HG03196 (cell line): ENCODE measurements around the gene FAM13A.
"Not testable (repeated sequence)": the region's sequence is repeated elsewhere in the genome, so short reads cannot be mapped to it uniquely, and the experiment has no call there.

Experiments
- ATAC-seq: cut with Tn5 transposase; IDR thresholded peaks from one replicate; pipeline ENCODE4 v1.9.1; 2021; ENCODE audit not compliant: unreplicated experiment

The FAM13A gene

DNA sequence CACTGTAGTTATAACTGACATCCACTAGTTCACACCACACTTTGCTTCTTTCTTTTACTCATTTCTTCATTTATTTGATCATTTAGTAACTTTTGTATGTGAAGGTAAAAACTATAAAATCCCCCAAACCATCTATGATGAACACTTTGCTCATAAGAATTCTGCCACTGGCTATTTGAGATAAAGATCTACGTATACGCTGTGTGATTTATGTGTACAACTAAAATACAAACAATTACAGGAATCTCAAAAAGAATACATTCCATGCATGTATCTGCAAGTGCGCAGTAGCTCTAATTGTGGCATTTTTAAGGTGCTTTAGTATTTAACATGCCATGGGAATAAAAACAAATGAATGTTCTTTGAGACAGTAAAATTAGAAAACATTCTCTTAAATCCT lies 202.5 kb downstream of the FAM13A start:
- ATAC-seq: no peak

DNA sequence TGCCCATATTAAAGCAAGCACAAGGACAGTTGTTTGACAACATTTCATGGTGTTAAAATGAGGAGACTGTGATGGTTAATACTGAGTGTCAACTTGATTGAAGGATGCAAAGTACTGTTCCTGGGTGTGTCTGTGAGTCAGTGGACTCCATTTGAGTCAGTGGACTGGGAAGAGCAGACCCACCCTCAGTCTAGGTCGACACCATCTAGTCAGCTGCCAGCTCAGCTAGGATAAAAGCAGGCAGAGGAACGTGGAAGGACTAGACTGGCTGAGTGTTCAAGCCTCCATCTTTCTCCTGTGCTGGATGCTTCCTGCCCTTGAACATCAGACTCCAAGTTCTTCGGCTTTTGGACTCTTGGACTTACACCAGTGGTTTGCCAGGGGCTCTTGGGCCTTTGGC lies 203.4 kb downstream of the FAM13A start:
- ATAC-seq: not testable (repeated sequence)

DNA sequence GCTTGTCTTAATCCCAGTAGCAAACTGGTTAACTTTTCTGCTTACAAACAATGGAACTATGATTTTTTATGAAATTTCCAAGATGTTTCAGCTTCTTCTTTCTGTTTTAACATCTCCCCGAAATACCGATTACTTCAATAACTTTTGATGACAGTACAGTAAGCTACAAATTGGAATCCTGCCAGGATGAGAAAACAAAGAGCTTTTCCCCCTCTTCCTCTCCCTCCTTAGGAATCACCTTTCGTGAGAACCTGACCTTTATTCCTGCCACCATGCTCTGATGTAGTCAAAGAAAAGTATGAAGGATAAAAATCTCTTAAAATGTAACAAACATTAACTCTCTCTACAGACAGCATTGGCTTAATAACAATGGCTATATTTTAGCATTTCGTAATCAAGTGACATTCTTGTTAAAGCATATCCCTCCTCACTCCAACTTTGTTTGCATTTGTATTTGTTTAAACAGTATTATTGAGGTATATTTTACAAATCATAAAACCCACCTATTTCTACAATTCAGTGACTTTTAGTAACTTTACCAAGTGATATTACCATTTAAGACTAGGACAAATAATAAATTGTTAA lies 210.7 kb downstream of the FAM13A start:
- no peak for ATAC-seq

DNA sequence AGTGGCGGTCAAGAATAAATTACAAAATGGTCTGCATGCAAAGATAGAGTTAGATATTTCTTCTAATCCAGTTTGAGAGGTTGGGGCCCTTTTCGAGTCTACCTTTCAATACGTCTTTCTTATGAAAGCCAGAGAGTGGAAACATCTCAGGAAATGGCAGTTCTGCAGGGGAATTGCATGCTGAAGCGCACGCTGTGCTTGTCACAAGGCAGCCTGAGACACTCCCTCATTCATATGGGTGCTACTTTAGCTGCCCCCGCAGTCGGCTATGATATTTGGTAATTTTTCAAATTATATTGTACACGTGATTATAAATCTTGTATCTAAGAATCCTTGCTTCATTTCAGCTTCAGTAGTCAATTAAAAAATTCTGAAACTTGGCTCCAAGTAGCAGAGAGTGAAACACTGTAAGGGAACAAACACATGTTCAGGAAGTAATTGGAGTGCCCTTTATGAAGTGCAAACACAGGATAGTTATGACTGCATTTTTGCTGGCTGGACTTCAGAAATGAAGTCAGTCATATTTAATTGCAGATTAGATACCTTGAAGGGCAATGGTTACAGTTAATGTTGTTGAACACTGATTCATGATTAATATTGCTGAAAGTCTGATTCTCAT lies 213.8 kb downstream of the FAM13A start:
- no peak for ATAC-seq

DNA sequence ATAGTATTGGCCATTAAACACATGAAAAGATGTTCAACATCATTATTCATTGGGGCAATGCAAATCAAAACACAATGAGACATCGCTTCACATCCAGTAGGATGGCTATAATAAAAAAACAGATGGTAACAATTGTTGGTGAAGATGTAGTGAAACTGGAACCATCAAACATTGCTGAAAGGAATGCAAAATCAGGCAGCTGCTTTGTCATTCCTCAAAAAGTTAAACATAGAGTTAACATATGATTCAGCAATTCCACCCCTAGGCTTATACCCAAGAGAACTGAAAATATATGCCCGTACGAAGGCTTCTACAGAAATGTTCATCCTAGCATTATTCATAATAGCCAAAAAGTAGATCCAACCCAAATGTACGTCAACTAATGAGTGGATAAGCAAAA lies 215.3 kb downstream of the FAM13A start:
- no peak for ATAC-seq

DNA sequence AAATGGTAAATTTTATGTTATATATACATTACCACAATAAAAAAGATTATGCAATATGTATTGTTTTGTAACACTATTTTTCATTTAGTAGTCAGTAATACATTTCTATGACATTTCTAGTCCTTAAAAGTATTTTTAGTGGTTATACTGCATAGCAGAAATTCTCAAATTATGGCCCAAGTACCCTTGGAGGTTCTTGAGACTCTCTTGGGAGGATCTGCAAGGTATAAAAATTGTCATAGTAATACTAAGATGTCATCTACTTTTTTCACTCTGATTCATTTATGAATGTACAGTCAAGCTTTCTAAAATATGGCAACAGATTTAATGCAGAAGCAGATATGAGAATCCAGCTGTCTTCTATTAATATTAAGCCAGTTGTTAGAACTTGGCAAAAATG lies 220.8 kb downstream of the FAM13A start:
- ATAC-seq: no peak

DNA sequence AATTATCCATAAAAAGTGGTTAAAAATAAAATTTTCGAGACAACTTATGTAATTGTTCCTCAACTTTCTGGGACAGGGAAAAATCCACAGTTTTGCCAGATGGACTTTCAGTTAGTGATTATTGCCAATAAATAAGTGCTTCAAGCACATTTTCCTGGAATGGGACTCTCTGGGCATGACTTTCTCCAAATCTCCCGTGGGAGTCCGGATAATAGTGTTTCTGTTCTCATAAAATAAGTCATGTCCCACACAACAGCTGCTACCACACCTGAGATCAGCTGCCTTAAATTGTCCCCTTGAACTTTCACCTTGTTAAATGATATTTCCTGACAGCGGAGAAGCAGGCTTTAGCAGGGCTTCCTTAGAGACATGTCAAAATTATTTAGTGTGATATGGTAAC lies 226.0 kb downstream of the FAM13A start:
- ATAC-seq: no peak

DNA sequence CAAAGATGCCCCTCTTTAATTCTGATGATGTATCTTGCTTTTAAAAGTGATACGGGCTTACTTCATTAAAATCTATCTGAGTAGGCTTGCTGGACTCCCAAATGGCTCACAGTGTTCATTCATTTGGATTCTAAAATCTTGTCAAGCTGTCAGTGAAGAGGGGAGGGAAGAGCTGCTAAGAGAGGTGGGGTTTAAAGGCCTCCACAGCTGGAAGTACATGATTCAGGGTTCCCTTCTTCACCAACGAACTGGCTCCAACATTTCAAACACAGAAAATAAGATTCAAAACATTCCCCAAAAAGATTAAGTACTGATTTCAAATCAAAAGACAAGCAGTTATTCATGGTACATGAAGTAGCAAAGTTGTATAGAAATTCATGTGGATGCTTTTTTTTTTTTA lies 226.4 kb downstream of the FAM13A start:
- no peak for ATAC-seq

DNA sequence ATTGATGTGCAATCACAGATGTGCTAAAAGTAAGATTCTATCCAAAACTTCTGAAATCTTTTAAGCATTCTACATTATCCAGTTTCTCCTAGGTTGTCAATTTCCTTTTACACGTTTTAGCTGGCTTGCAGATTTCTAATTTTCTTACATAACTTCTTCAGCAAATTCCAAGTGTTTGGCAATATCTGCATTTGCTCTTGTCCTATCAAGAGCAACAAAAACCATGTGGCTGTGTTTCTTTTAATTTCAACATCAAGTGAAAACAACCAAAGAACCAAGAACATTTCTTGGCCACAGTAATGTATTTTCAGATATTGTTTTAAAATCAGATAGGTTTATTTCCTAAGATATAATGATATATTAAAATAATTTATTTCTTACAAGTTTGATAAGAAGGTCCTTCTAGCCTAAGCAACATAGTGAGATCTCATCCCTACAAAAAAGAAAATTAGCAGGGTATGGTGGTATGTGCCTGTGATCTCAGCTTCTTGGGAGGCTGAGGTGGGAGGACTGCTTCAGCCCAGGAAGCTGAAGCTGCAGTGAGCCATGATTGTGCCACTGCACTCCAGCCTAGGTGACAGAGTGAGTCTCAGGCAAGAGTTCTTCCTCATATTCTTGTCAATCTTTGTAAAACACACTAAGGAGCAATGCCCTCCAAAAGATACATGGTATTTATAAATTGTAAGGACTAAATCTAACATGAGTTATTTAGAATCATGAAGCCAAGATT lies 228.0 kb downstream of the FAM13A start:
- no peak for ATAC-seq

DNA sequence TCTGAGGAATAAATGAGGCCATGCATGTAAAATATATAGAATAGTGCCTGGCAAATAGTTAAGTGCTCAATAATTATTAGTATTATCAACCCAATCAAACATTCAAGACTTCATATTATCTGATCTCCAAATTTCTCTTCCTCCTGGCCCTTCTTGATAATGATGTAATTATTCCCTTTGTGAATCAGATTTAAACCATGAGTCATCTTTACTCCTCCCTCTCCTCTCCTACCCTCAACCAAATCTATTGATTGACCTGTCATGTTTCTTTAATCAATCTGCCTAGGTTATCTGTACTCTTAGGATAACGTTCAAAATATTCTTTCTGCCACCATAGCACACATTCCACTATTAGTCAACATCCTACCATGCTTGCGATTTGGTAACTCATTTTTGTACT lies 229.5 kb downstream of the FAM13A start:
- no peak for ATAC-seq

DNA sequence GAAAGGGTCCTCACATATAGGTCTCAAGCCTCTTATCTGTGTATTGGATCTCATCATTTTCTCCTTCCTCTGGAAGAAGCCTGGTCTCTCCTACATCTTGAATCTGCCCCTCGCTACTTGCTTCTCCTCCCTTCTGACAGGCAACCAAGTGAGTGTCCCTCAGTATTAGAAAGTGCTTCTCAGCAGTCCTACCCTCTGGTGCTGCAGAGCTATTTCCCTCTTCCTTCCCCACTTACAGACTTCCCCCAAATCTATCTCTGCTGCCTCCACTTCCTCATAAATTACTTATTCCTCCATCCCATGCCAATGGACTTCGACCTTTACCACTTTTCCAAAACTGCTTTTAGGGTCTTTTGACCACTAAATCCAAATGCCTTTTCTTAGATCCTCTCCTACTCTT lies 230.2 kb downstream of the FAM13A start:
- ATAC-seq: no peak

DNA sequence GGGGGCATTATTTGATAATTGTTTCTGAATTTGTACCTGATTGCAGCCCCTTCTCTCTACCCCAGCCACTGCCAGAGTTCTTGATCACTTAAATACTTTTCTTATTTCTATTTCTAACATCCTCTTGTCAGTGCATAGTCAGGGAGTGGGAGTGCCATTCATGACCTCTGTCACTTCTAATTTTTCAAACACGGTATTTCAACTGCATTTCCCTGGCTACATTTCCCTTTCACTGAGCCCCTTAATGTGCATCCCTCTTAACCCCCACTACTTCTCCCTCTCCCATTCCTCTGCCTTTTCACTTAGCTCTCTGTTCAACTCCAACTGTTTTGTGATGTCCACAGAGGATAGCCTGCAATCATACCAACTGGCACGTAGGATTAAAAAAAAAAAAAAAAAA lies 231.1 kb downstream of the FAM13A start:
- no peak for ATAC-seq

DNA sequence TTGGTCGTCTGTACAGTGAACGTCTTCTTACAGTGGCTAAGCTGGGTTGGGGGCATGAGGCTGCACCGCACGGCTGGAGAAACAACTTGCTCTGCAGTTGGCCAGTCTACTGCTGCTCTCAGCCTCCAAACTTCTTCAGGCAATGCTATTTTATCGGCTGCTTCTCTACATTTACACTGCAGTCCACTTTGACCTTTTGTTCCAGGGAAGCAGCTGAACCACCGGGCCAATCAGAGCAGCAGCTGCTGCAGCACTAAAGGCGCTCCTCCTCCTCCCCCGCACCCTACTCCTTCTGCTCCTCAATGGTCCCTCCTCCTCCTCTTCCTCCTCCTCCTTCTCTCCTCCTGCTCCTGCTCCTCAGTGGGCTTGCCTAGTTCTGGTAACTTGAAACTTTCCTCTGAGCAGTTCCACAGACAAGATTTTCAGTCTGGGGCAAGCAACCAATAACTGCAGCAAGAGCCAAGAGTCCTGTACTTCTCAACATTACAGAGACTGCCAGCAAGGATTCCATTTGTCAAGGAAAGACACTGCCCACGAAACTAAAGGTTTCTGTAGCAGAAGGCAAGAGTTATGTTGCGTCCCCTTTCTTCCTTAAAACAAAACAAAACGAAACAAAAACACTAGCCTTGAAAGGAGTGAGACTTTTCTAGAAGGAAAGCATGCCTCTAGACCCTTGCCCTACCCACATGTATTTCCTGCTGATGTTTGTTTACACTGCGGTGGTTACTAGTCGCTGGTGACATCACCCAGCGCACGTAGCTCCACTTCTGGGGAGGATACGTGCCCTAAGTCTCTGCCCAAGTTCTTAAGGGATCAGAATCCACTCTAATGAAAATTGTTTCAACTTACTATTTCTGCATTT lies 233.7 kb downstream of the FAM13A start:
- ATAC-seq: peak; percentile 96

DNA sequence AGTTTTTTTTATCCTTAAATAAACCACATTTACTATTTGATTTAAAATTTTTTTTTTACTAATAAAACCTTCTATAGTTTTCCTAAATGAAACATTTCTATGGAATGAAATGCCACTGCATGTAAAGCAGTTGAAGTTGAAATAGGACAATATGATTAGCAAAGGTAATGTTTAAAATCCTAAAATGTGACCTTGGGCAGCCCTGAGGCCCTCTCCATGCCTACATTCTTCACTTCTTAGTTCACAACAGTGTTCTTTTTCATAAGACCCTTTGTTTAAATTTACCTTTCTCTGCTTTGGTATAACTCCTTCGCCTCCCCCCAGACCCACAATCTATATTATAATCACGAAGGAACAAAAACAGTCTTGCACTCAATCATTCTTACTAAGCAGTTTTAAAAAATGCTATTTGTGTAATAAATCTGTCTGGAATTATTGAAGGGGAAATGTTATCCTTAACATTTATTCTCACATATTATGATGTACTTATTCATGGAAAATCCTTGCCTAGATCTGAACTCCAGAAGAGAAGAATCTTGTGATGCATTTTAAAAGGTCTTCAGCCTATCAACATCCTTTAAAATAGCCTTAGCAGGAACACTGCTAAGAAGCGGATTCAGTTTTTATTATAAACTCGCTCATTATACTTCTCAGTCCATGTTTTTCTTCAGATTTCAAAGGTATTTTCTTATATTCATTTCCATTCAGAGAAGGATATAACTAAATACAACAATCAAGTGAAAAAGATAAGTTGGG lies 234.8 kb downstream of the FAM13A start:
- no peak for ATAC-seq

DNA sequence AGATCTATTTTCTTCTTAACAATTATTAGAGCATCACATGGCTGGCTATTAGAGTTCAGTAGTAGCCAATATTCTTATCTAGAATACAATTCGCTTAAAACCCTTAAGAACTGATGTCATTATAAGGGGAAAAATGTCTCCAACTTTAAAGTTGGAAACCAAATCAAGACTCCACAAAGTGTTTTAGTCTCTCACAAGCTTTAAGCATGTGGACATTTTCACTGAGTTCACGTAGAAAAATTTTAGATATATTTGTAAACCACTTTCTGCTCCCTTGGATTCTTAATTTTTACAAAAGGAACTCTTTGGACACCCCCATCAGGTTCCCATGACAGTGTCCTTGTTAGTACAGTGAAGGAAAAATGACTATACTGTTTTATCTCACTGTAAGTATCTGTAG lies 235.5 kb downstream of the FAM13A start:
- no peak for ATAC-seq

DNA sequence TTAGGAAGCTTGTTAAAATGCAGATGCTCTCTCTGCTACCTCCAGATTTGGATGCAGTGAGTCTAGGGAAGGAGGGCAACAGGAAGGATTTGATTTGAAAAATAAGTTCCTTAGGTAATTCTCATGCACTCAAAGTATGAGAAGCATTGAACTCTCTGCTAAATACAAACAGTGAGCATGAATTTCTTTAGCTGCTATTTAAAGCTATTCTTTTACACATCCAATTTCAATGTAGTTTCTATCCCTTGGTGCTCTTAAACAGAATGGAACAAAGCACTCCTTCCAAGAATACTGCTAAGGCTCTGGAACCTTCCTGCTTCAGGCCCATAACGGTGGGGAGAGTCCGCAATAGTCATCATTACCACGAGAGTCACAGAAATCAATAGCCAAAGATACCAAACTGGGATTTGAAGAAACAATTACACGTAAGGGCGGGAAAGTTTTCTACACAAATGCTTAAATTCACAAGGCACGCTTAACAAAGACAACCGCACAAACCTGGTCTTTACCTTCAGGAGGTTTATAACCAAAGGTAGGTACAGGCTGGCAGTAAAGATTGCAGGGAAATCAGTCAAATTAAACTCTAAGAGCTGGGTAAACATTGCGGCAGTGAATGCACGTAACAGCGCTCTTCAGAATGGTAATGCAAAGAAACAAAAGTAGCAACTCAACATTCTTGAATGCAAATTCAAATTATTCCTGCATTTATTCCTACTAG lies 236.1 kb downstream of the FAM13A start:
- no peak for ATAC-seq

DNA sequence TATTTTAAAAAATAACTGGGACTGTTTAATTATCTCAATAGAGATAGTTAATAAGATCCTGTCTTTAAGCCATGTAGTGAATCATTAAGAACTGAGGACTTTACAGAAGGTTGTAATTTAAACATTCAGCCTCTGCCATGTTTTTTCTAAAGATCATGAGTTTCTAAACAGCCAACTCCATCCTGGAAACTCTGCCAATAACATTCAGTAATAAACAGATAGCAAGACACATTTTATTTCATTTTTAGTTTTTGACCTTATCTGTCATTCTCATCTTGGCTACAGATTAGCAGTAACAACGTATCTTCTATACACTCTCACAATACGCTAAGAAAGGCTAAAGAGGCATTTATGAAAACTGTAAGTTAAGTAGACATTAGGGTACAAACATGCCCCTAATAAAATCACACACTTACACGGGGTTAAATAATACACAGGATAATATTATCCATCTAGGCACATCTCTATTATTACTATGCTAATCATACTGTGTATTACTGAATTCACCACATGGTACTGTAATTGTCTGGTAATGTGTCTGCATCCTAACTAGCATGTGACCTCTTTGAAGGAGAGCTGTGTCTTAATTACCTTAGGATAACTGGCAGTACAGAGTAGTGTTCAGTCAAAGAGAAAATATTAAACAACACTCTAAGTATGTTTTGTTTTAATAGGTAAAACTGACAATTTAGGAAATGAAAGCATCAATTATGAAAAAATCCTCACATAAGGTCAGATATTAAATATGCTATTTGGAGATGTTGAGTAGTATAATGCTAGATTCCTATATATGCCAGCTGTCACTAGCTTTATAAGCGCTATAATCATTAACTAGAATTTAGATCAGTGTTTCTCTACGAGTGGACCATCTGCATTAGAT lies 236.9 kb downstream of the FAM13A start:
- ATAC-seq: no peak

DNA sequence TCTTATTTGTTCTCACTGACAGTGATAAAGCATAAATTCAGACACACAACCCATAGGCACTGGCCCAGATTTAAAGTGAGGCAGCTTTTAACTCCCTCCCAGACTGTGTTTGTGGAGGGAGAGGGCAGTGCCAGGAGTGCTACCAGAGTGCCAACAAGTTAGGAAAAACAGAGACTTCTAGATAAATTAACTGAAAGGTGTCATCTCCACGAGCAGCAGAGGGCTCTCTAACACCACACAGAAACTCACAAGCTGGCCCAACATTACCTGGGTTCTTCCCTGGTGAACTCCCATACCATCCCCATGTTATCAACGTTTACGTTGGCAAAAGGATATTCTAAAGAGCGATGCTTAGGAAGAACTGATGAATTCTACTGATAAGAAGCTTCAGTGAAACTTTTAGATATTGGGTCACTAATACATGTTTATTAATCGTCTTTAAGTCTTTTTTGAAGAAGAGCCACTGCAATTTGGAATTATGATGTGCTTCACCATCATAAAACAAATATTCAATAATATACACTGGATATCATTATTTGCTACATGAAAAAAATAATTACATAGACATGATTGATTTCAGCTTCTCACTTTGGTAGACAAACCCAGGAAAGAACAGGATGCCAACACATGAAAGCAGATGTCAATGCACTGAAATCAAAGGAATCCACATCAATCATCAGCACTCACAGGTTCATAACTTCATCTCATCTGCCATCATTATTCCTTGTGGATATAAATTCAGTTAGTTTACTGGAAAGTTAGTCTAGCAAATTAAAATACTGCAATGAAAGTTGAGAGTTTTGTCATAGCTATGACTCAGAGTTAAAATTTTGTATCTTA lies 238.1 kb downstream of the FAM13A start:
- ATAC-seq: no peak
